H9 (cell line): ENCODE results near the gene P2RY8. TPM values are rescaled to one million over a fixed set of nuclear protein-coding genes. Genes with fewer than 3 reads are reported as not detected.

ENCODE experiments used
- DNase-seq: peaks from one replicate; pipeline ENCODE4 v3.0.0-alpha.2; 2017
- H2AFZ ChIP-seq: one replicate; pipeline ENCODE4 v1.6.1; 2013; ENCODE audit warnings: mild to moderate bottlenecking, low read length, control low read depth, moderate library complexity
- H2AK5ac ChIP-seq: 2 replicates; pipeline ENCODE4 v1.6.1; 2013; ENCODE audit warnings: low read length, control low read depth, mixed read lengths; ENCODE audit not compliant: insufficient read length
- H2BK120ac ChIP-seq: one replicate; pipeline ENCODE4 v1.6.1; 2013; ENCODE audit warnings: low read depth, mild to moderate bottlenecking, low read length, control low read depth, inconsistent platforms; ENCODE audit not compliant: poor library complexity, severe bottlenecking
- H2BK12ac ChIP-seq: 2 replicates; pipeline ENCODE4 v1.6.1; 2013; ENCODE audit warnings: low read length, control low read depth, mixed read lengths, low read depth; ENCODE audit not compliant: insufficient read length
- H2BK15ac ChIP-seq: 2 replicates; pipeline ENCODE4 v1.6.1; 2013; ENCODE audit warnings: low read depth, low read length, control low read depth
- H2BK20ac ChIP-seq: one replicate; pipeline ENCODE4 v1.6.1; 2013; ENCODE audit warnings: low read depth, mild to moderate bottlenecking, low read length, control low read depth, inconsistent platforms; ENCODE audit not compliant: poor library complexity, severe bottlenecking
- H2BK5ac ChIP-seq: 2 replicates; pipeline ENCODE4 v1.6.1; 2013; ENCODE audit warnings: low read length, control low read depth, mixed read lengths; ENCODE audit not compliant: insufficient read length
- H3K14ac ChIP-seq: 2 replicates; pipeline ENCODE4 v1.6.1; 2013; ENCODE audit warnings: low read length, control low read depth; ENCODE audit not compliant: insufficient read depth
- H3K18ac ChIP-seq: 2 replicates; pipeline ENCODE4 v1.6.1; 2013; ENCODE audit warnings: low read depth, mild to moderate bottlenecking, mixed read lengths, low read length, control low read depth; ENCODE audit not compliant: insufficient read length
- H3K23ac ChIP-seq: 2 replicates; pipeline ENCODE4 v1.6.1; 2013; ENCODE audit warnings: low read length, control low read depth, mixed read lengths, low read depth; ENCODE audit not compliant: insufficient read length
- H3K23me2 ChIP-seq: 2 replicates; pipeline ENCODE4 v1.6.1; 2013; ENCODE audit warnings: low read depth, mild to moderate bottlenecking, mixed read lengths, low read length, control low read depth; ENCODE audit not compliant: insufficient read length, poor library complexity, severe bottlenecking
- H3K27ac ChIP-seq: 2 replicates; pipeline ENCODE4 v1.5.1; 2013; ENCODE audit warnings: low read length, control low read depth, mixed read lengths, low read depth; ENCODE audit not compliant: insufficient read length
- H3K27me3 ChIP-seq: 2 replicates; pipeline ENCODE4 v1.6.1; 2013; ENCODE audit warnings: low read length, control low read depth, inconsistent platforms; ENCODE audit not compliant: insufficient read depth
- H3K4ac ChIP-seq: 2 replicates; pipeline ENCODE4 v1.6.1; 2013; ENCODE audit warnings: low read depth, mild to moderate bottlenecking, control low read depth, inconsistent platforms, low read length, moderate library complexity
- H3K4me1 ChIP-seq: 2 replicates; pipeline ENCODE4 v1.6.1; 2013; ENCODE audit warnings: low read length, control low read depth, inconsistent platforms; ENCODE audit not compliant: insufficient read depth
- H3K4me2 ChIP-seq: 2 replicates; pipeline ENCODE4 v1.6.1; 2013; ENCODE audit warnings: low read length, control low read depth, mixed read lengths; ENCODE audit not compliant: insufficient read length, insufficient read depth
- H3K56ac ChIP-seq: 2 replicates; pipeline ENCODE4 v1.6.1; 2013; ENCODE audit warnings: low read depth, mild to moderate bottlenecking, mixed read lengths, low read length, control low read depth; ENCODE audit not compliant: insufficient read length
- H3K79me1 ChIP-seq: 2 replicates; pipeline ENCODE4 v1.6.1; 2013; ENCODE audit warnings: low read depth, mild to moderate bottlenecking, moderate library complexity, low read length, control low read depth, inconsistent platforms; ENCODE audit not compliant: insufficient read depth, poor library complexity, severe bottlenecking
- H3K79me2 ChIP-seq: 2 replicates; pipeline ENCODE4 v1.6.1; 2013; ENCODE audit warnings: low read length, control low read depth, inconsistent platforms; ENCODE audit not compliant: insufficient read depth
- H3K9ac ChIP-seq: 2 replicates; pipeline ENCODE4 v1.6.1; 2013; ENCODE audit warnings: low read length, control low read depth, mixed read lengths; ENCODE audit not compliant: insufficient read length; ENCODE audit errors: extremely low read depth
- H3K9me3 ChIP-seq: one replicate; pipeline ENCODE4 v1.6.1; 2013; ENCODE audit warnings: low read depth, low read length, inconsistent platforms; ENCODE audit not compliant: control insufficient read depth
- H3T11ph ChIP-seq: one replicate; pipeline ENCODE4 v1.6.1; 2013; ENCODE audit warnings: mild to moderate bottlenecking, low read length, control low read depth, inconsistent platforms
- H4K20me1 ChIP-seq: one replicate; pipeline ENCODE4 v1.6.1; 2013; ENCODE audit not compliant: control insufficient read depth, insufficient read length, insufficient read depth
- H4K5ac ChIP-seq: 2 replicates; pipeline ENCODE4 v1.6.1; 2013; ENCODE audit warnings: low read depth, mild to moderate bottlenecking, mixed read lengths, low read length, control low read depth; ENCODE audit not compliant: insufficient read length
- H4K8ac ChIP-seq: replicated peaks from 2 replicates; pipeline ENCODE4 v1.6.1; 2013; ENCODE audit warnings: low read length, control low read depth, mixed read lengths, low read depth; ENCODE audit not compliant: insufficient read length
- H4K91ac ChIP-seq: 2 replicates; pipeline ENCODE4 v1.6.1; 2013; ENCODE audit warnings: low read depth, mild to moderate bottlenecking, moderate library complexity, mixed read lengths, low read length, control low read depth; ENCODE audit not compliant: insufficient read length
- H3K27ac Mint-ChIP-seq, 3 experiments: 2 replicates in 2 of 3; 3 replicates in 1 of 3; pipeline ENCODE4 v1.8.0; 2020 to 2021; ENCODE audit warnings: mixed read lengths in 3 of 3, mild to moderate bottlenecking in 1 of 3, moderate library complexity in 1 of 3
- H3K27me3 Mint-ChIP-seq: 2 replicates; pipeline ENCODE4 v1.8.0; 2021; ENCODE audit warnings: low read depth, mild to moderate bottlenecking, moderate library complexity, mixed read lengths
- H3K36me3 Mint-ChIP-seq, 3 experiments: 2 replicates in 2 of 3; 3 replicates in 1 of 3; pipeline ENCODE4 v1.8.0; 2020 to 2021; ENCODE audit warnings: low read depth in 3 of 3, mixed read lengths in 3 of 3; ENCODE audit not compliant: insufficient read depth in 1 of 3
- H3K4me1 Mint-ChIP-seq, 2 experiments: 2 replicates each; pipeline ENCODE4 v1.8.0; 2020; ENCODE audit warnings: mixed read lengths in 2 of 2
- H3K4me3 Mint-ChIP-seq, 2 experiments: 2 replicates in 1 of 2; 3 replicates in 1 of 2; pipeline ENCODE4 v1.8.0; 2020 to 2021; ENCODE audit warnings: mild to moderate bottlenecking in 2 of 2, mixed read lengths in 2 of 2, moderate library complexity in 1 of 2
- H3K9me3 Mint-ChIP-seq, 2 experiments: 2 replicates in 1 of 2; 3 replicates in 1 of 2; pipeline ENCODE4 v1.8.0; 2020; ENCODE audit warnings: mild to moderate bottlenecking in 2 of 2, mixed read lengths in 2 of 2, moderate library complexity in 1 of 2
- CTCF ChIP-seq: fragments of 200-600 bp; sonication (generic); conservative IDR thresholded peaks from 3 replicates; pipeline ENCODE4 v1.8.0; 2021; ENCODE audit warnings: antibody characterized with exemption, mild to moderate bottlenecking
- WGBS: extraction: QIAGEN DNeasy Blood & Tissue Kit; methylation state at CpG from one replicate; pipeline ENCODE4 v1.1.7; 2013; ENCODE audit warnings: missing lambda C conversion rate, low lambda C conversion rate, mixed read lengths; ENCODE audit not compliant: insufficient read length; ENCODE audit errors: extremely low coverage; 5-methylcytosine and 5-hydroxymethylcytosine counted together
- total RNA-seq: library from RNA; stranded (reverse); gene quantifications from 2 replicates; pipeline ENCODE4 v1.2.1, GENCODE V29; 2021

P2RY8 gene
- total RNA-seq, 1 experiment from 2014 or later = not detected

- H4K91ac ChIP-seq = no peak overlapping the region
- H4K5ac ChIP-seq = no peak overlapping the region
- Mint-ChIP-seq H3K4me3 (no peak overlapping the region), H3K27ac (no peak overlapping the region), H3K27me3 (peaks cover 5% of the 10 kb centered on the region), H3K4me1 (peaks cover 9 to 12% of the 10 kb centered on the region in 2 experiments), H3K9me3 (peaks cover 33 to 37% of the 10 kb centered on the region in 2 experiments), H3K36me3 (peaks cover 73% of the 10 kb centered on the region in 3 experiments)
- no peak overlapping the region for H3K9ac ChIP-seq
- no peak overlapping the region for H3K14ac ChIP-seq
- no peak overlapping the region for H3T11ph ChIP-seq
- no peak for TF ChIP-seq CTCF
- H3K9me3 ChIP-seq = peaks cover 26% of the 10 kb centered on the region
- no peak for DNase-seq
- no peak overlapping the region for H3K4me2 ChIP-seq
- no peak overlapping the region for H3K23ac ChIP-seq
- WGBS = no CpG with 5 or more reads among the region's 4 CpGs
- H3K56ac ChIP-seq = no peak overlapping the region
- no peaks in the 10 kb centered on the region for H3K79me2 ChIP-seq
- H4K20me1 ChIP-seq = no peaks in the 10 kb centered on the region
- no peaks in the 10 kb centered on the region for H3K4me1 ChIP-seq
- no peak overlapping the region for H2BK20ac ChIP-seq
- no peaks in the 10 kb centered on the region for H3K79me1 ChIP-seq
- H3K4ac ChIP-seq = no peak overlapping the region
- H2AFZ ChIP-seq = no peak overlapping the region
- no peak overlapping the region for H2BK15ac ChIP-seq
- H3K23me2 ChIP-seq = no peaks in the 10 kb centered on the region
- H2BK120ac ChIP-seq = no peak overlapping the region
- no peak overlapping the region for H2BK5ac ChIP-seq
- no peak overlapping the region for H3K27ac ChIP-seq
- no peak overlapping the region for H2AK5ac ChIP-seq
- no peak overlapping the region for H4K8ac ChIP-seq
- no peak overlapping the region for H3K18ac ChIP-seq
- H2BK12ac ChIP-seq = no peak overlapping the region
- H3K27me3 ChIP-seq = no peaks in the 10 kb centered on the region
These were observed 114.9 kb downstream of the P2RY8 start for GRCh38 chrX:1422135-1422465.
